ENCODE results near the gene TNFSF10.
"Not testable (repeated sequence)": the region's sequence is repeated elsewhere in the genome, so short reads cannot be mapped to it uniquely, and the experiment has no call there.

TNFSF10 gene

GRCh38 chr3:172522871-172523818 lies at the start of gene TNFSF10:
Gene TNFSF10 (minus strand): TSS chr3:172523430. CDS start chr3:172523384, 46 bp downstream.
- DNase-seq (ENCODE audit: low read depth in 3 of 3, low spot score in 1 of 3), result peak in 2 of 3 donors; percentile 14 to 16

- no peak for DNase-seq (ENCODE audit: low read depth in 3 of 3, low spot score in 1 of 3)
Observed at GRCh38 chr3:172569128-172570008, 46.1 kb upstream of the TNFSF10 start.

- no peak for DNase-seq (ENCODE audit: low read depth in 3 of 3, low spot score in 1 of 3)
Observed at GRCh38 chr3:172568701-172569100, 45.5 kb upstream of the TNFSF10 start.

GRCh38 chr3:172566785-172567184 lies 43.6 kb upstream of the TNFSF10 start:
- not testable (repeated sequence) for DNase-seq (ENCODE audit: low read depth in 3 of 3, low spot score in 1 of 3)

GRCh38 chr3:172564499-172564898 lies 41.3 kb upstream of the TNFSF10 start:
- DNase-seq (ENCODE audit: low read depth in 3 of 3, low spot score in 1 of 3), result no peak

GRCh38 chr3:172562871-172563865 lies 39.9 kb upstream of the TNFSF10 start:
- DNase-seq (ENCODE audit: low read depth in 3 of 3, low spot score in 1 of 3), result no peak

GRCh38 chr3:172561897-172562640 lies 38.8 kb upstream of the TNFSF10 start:
- no peak for DNase-seq (ENCODE audit: low read depth in 3 of 3, low spot score in 1 of 3)

GRCh38 chr3:172560586-172560985 lies 37.4 kb upstream of the TNFSF10 start:
- DNase-seq (ENCODE audit: low read depth in 3 of 3, low spot score in 1 of 3), result no peak

- DNase-seq (ENCODE audit: low read depth in 3 of 3, low spot score in 1 of 3), result no peak
Observed at GRCh38 chr3:172560026-172560425, 36.8 kb upstream of the TNFSF10 start.

- no peak for DNase-seq (ENCODE audit: low read depth in 3 of 3, low spot score in 1 of 3)
Observed at GRCh38 chr3:172559020-172559419, 35.8 kb upstream of the TNFSF10 start.

- DNase-seq (ENCODE audit: low read depth in 3 of 3, low spot score in 1 of 3), result no peak
Observed at GRCh38 chr3:172557515-172558220, 34.4 kb upstream of the TNFSF10 start.

- DNase-seq (ENCODE audit: low read depth in 3 of 3, low spot score in 1 of 3), result no peak
Observed at GRCh38 chr3:172553526-172554252, 30.5 kb upstream of the TNFSF10 start.

- no peak for DNase-seq (ENCODE audit: low read depth in 3 of 3, low spot score in 1 of 3)
Observed at GRCh38 chr3:172552607-172553006, 29.4 kb upstream of the TNFSF10 start.

GRCh38 chr3:172551874-172552273 lies 28.6 kb upstream of the TNFSF10 start:
- DNase-seq (ENCODE audit: low read depth in 3 of 3, low spot score in 1 of 3), result no peak

GRCh38 chr3:172550347-172550943 lies 27.2 kb upstream of the TNFSF10 start:
- peak; percentile 10 to 49 (median 16) for DNase-seq (ENCODE audit: low read depth in 3 of 3, low spot score in 1 of 3)

GRCh38 chr3:172549144-172549543 lies 25.9 kb upstream of the TNFSF10 start:
- no peak for DNase-seq (ENCODE audit: low read depth in 3 of 3, low spot score in 1 of 3)

- DNase-seq (ENCODE audit: low read depth in 3 of 3, low spot score in 1 of 3), result no peak
Observed at GRCh38 chr3:172546628-172547214, 23.5 kb upstream of the TNFSF10 start.

- no peak for DNase-seq (ENCODE audit: low read depth in 3 of 3, low spot score in 1 of 3)
Observed at GRCh38 chr3:172546105-172546504, 22.9 kb upstream of the TNFSF10 start.

Data from stimulated activated CD4-positive, alpha-beta T cell treated with anti-CD3 and anti-CD28 coated beads, TNF-alpha, amount 100 ng/mL, for 1 hour (primary cell).